ENCODE data around the gene ARHGAP24.

Gene ARHGAP24

GRCh38 chr4:85779165-85779564 lies 304.2 kb downstream of the ARHGAP24 start:
- no peak for DNase-seq (ENCODE audit: low read depth)

- no peak for DNase-seq (ENCODE audit: low read depth)
Observed at GRCh38 chr4:85780664-85781063, 305.7 kb downstream of the ARHGAP24 start.

GRCh38 chr4:85783483-85783882 lies 308.5 kb downstream of the ARHGAP24 start:
- DNase-seq (ENCODE audit: low read depth): no peak

GRCh38 chr4:85783900-85784299 lies 308.9 kb downstream of the ARHGAP24 start:
- no peak for DNase-seq (ENCODE audit: low read depth)

GRCh38 chr4:85784348-85784747 lies 309.4 kb downstream of the ARHGAP24 start:
- no peak for DNase-seq (ENCODE audit: low read depth)

- DNase-seq (ENCODE audit: low read depth): no peak
Observed at GRCh38 chr4:85784947-85785346, 310.0 kb downstream of the ARHGAP24 start.

GRCh38 chr4:85787133-85787532 lies 312.2 kb downstream of the ARHGAP24 start:
- DNase-seq (ENCODE audit: low read depth): no peak

GRCh38 chr4:85788604-85789003 lies 313.7 kb downstream of the ARHGAP24 start:
- no peak for DNase-seq (ENCODE audit: low read depth)

GRCh38 chr4:85789241-85789640 lies 314.3 kb downstream of the ARHGAP24 start:
- DNase-seq (ENCODE audit: low read depth): no peak

- DNase-seq (ENCODE audit: low read depth): no peak
Observed at GRCh38 chr4:85790582-85790981, 315.6 kb downstream of the ARHGAP24 start.

GRCh38 chr4:85792376-85793232 lies 317.7 kb downstream of the ARHGAP24 start:
- no peak for DNase-seq (ENCODE audit: low read depth)

GRCh38 chr4:85793233-85793585 lies 318.3 kb downstream of the ARHGAP24 start:
- no peak for DNase-seq (ENCODE audit: low read depth)

- no peak for DNase-seq (ENCODE audit: low read depth)
Observed at GRCh38 chr4:85798012-85798770, 323.2 kb downstream of the ARHGAP24 start.

GRCh38 chr4:85803856-85804255 lies 328.9 kb downstream of the ARHGAP24 start:
- DNase-seq (ENCODE audit: low read depth): no peak

GRCh38 chr4:85805891-85806290 lies 330.9 kb downstream of the ARHGAP24 start:
- no peak for DNase-seq (ENCODE audit: low read depth)

- no peak for DNase-seq (ENCODE audit: low read depth)
Observed at GRCh38 chr4:85806334-85806733, 331.4 kb downstream of the ARHGAP24 start.

- no peak for DNase-seq (ENCODE audit: low read depth)
Observed at GRCh38 chr4:85807247-85807950, 332.4 kb downstream of the ARHGAP24 start.

GRCh38 chr4:85808104-85808503 lies 333.2 kb downstream of the ARHGAP24 start:
- DNase-seq (ENCODE audit: low read depth): no peak

- no peak for DNase-seq (ENCODE audit: low read depth)
Observed at GRCh38 chr4:85808864-85809263, 333.9 kb downstream of the ARHGAP24 start.

GRCh38 chr4:85812776-85813175 lies 337.8 kb downstream of the ARHGAP24 start:
- DNase-seq (ENCODE audit: low read depth): no peak

GRCh38 chr4:85815796-85816459 lies 341.0 kb downstream of the ARHGAP24 start:
- DNase-seq (ENCODE audit: low read depth): no peak

GRCh38 chr4:85818700-85819099 lies 343.8 kb downstream of the ARHGAP24 start:
- DNase-seq (ENCODE audit: low read depth): no peak

Data from activated T-cell treated with anti-CD3 and anti-CD28 coated beads for 48 hours (primary cell).